ENCODE data around the gene NTM.

- no peak for TF ChIP-seq ZBTB10 (tag by site-specific recombination; IDR thresholded peaks at IDR 0.05)
- no peak for TF ChIP-seq ZNF549 (tag by site-specific recombination; IDR thresholded peaks at IDR 0.05)
- no peak for TF ChIP-seq TCF7L2 (IDR thresholded peaks at IDR 0.05; ENCODE audit: borderline replicate concordance, low read depth, low read length)
- no peak for TF ChIP-seq ZNF626 (tag by site-specific recombination; IDR thresholded peaks at IDR 0.05)
- TF ChIP-seq ZNF776 (tag by site-specific recombination; IDR thresholded peaks at IDR 0.05; ENCODE audit: borderline replicate concordance): no peak
- no peak for TF ChIP-seq ZNF140 (tag by site-specific recombination; IDR thresholded peaks at IDR 0.05)
- no peak for TF ChIP-seq ZNF670 (tag by site-specific recombination; IDR thresholded peaks at IDR 0.05; ENCODE audit: low read depth)
- TF ChIP-seq ZBTB21 (tag by site-specific recombination; IDR thresholded peaks at IDR 0.05): no peak
- TF ChIP-seq ZNF350 (tag by site-specific recombination; IDR thresholded peaks at IDR 0.05): no peak
- TF ChIP-seq RBAK (tag by site-specific recombination; IDR thresholded peaks at IDR 0.05): no peak
- no peak for TF ChIP-seq CTCF (tag by site-specific recombination; IDR thresholded peaks at IDR 0.05)
- TF ChIP-seq ZNF311 (tag by site-specific recombination; IDR thresholded peaks at IDR 0.05; ENCODE audit: borderline replicate concordance): no peak
These were observed 480.1 kb downstream of the NTM start for GRCh38 chr11:131850507-131850906.

Measured in HEK293 (cell line).